Activated CD8-positive, alpha-beta memory T cell treated with anti-CD3 and anti-CD28 coated beads for 1 hour (primary cell): ENCODE measurements around the gene USP14.

ENCODE experiments used
- DNase-seq, 2 donors: peaks; one replicate each; pipeline ENCODE4 v3.0.0-alpha.2; 2020; ENCODE audit warnings: low read depth in 1 of 2; ENCODE audit errors: extremely low read depth in 1 of 2

Gene USP14

GRCh38 chr18:225745-226144, 67.4 kb downstream of the USP14 start:
- DNase-seq = no peak

- no peak for DNase-seq
These were observed 69.0 kb downstream of the USP14 start for GRCh38 chr18:227374-227773.

- DNase-seq = no peak
These were observed 69.5 kb downstream of the USP14 start for GRCh38 chr18:227902-228301.

GRCh38 chr18:228586-228985, 70.2 kb downstream of the USP14 start:
- DNase-seq = no peak

GRCh38 chr18:231563-231962, 73.2 kb downstream of the USP14 start:
- no peak for DNase-seq

GRCh38 chr18:240175-240574, 81.8 kb downstream of the USP14 start:
- no peak for DNase-seq

- no peak for DNase-seq
These were observed 87.0 kb downstream of the USP14 start for GRCh38 chr18:245282-245847.

- DNase-seq = no peak
These were observed 89.7 kb downstream of the USP14 start for GRCh38 chr18:248053-248452.

GRCh38 chr18:250685-251084, 92.3 kb downstream of the USP14 start:
- no peak for DNase-seq

- DNase-seq = no peak
These were observed 93.2 kb downstream of the USP14 start for GRCh38 chr18:251572-251971.

- DNase-seq = no peak
These were observed 94.8 kb downstream of the USP14 start for GRCh38 chr18:253121-253520.

GRCh38 chr18:255171-255570, 96.8 kb downstream of the USP14 start:
- DNase-seq = no peak

GRCh38 chr18:260547-260946, 102.2 kb downstream of the USP14 start:
- DNase-seq = no peak

- DNase-seq = no peak
These were observed 103.2 kb downstream of the USP14 start for GRCh38 chr18:261398-262073.
